IMR-90 (cell line): Measurements from ENCODE around the gene SCN8A. TPM values are rescaled to one million over a fixed set of nuclear protein-coding genes. Genes with fewer than 3 reads are reported as not detected.

Experiments
- ATAC-seq: fragments of 200-7000 bp; cut with Tn5 transposase; 2 replicates; pipeline ENCODE4 v1.9.1; 2020; ENCODE audit warnings: low read depth, mild to moderate bottlenecking, moderate library complexity
- BruUV-seq: library from RNA; stranded (reverse); fragments of 400-500 nt; replicated peaks from 2 replicates; lab custom pipeline; 2021; lab: Mats Ljungman, UMichigan
- CTCF ChIA-PET: fragments of 300-600 bp; formaldehyde crosslinking; extraction: SDS; loops from one replicate; lab custom pipeline; 2021; ENCODE audit warnings: antibody characterized with exemption; lab: Yijun Ruan, JAX
- POLR2A ChIA-PET: fragments of 300-600 bp; sonication (Branson Sonifier 250); formaldehyde crosslinking; loops from one replicate; lab custom pipeline; 2022; ENCODE audit warnings: antibody characterized with exemption; ENCODE audit not compliant: unreplicated experiment; lab: Charles Lee
- DNase-seq: peaks from one replicate; pipeline ENCODE4 v3.0.0; 2013
- H2AFZ ChIP-seq: replicated peaks from 2 replicates; pipeline ENCODE3; 2013; ENCODE audit warnings: low read length, mild to moderate bottlenecking; ENCODE audit not compliant: poor library complexity
- H2AK5ac ChIP-seq: 2 replicates; pipeline ENCODE4 v1.6.1; 2013; ENCODE audit warnings: low read depth, low read length, inconsistent platforms
- H2AK9ac ChIP-seq: replicated peaks from 2 replicates; pipeline ENCODE3; 2013; ENCODE audit warnings: mild to moderate bottlenecking, low read depth, low read length, moderate library complexity; ENCODE audit not compliant: poor library complexity
- H2BK120ac ChIP-seq: 2 replicates; pipeline ENCODE4 v1.6.1; 2013; ENCODE audit warnings: low read depth, low read length, inconsistent platforms
- H2BK15ac ChIP-seq: 3 replicates; pipeline ENCODE4 v1.6.1; 2013; ENCODE audit warnings: low read depth, low read length, inconsistent platforms
- H2BK20ac ChIP-seq: 2 replicates; pipeline ENCODE4 v1.6.1; 2013; ENCODE audit warnings: low read depth, mild to moderate bottlenecking, inconsistent platforms, low read length, moderate library complexity
- H2BK5ac ChIP-seq: 2 replicates; pipeline ENCODE4 v1.6.1; 2013; ENCODE audit warnings: mild to moderate bottlenecking, low read depth, low read length, inconsistent platforms; ENCODE audit not compliant: poor library complexity, severe bottlenecking
- H3K14ac ChIP-seq: replicated peaks from 2 replicates; pipeline ENCODE4 v1.6.1; 2013; ENCODE audit warnings: low read depth, low read length, inconsistent platforms
- H3K18ac ChIP-seq: 2 replicates; pipeline ENCODE4 v1.6.1; 2013; ENCODE audit warnings: low read depth, low read length, control low read depth
- H3K23ac ChIP-seq: 2 replicates; pipeline ENCODE4 v1.6.1; 2013; ENCODE audit warnings: low read depth, low read length, inconsistent platforms
- H3K27ac ChIP-seq: 2 replicates; pipeline ENCODE4 v1.5.1; 2013; ENCODE audit warnings: mild to moderate bottlenecking, control low read depth, low read length; ENCODE audit not compliant: insufficient read depth
- H3K27me3 ChIP-seq: 2 replicates; pipeline ENCODE4 v1.6.1; 2013; ENCODE audit warnings: low read length; ENCODE audit not compliant: control insufficient read depth, insufficient read depth
- H3K36me3 ChIP-seq: 2 replicates; pipeline ENCODE4 v1.6.1; 2013; ENCODE audit warnings: low read length, mixed read lengths; ENCODE audit not compliant: control insufficient read depth, insufficient read depth
- H3K4ac ChIP-seq: 2 replicates; pipeline ENCODE4 v1.6.1; 2013; ENCODE audit warnings: low read depth, low read length, inconsistent platforms
- H3K4me1 ChIP-seq: 2 replicates; pipeline ENCODE4 v1.6.1; 2013; ENCODE audit warnings: low read length, mixed read lengths; ENCODE audit not compliant: control insufficient read depth, insufficient read depth
- H3K4me2 ChIP-seq: 2 replicates; pipeline ENCODE4 v1.6.1; 2013; ENCODE audit warnings: low read depth, mild to moderate bottlenecking, control low read depth, low read length, moderate library complexity
- H3K4me3 ChIP-seq: 2 replicates; pipeline ENCODE4 v1.5.1; 2013; ENCODE audit warnings: low read depth, mild to moderate bottlenecking, control low read depth, low read length, moderate library complexity; ENCODE audit not compliant: insufficient read depth
- H3K56ac ChIP-seq: 2 replicates; pipeline ENCODE4 v1.6.1; 2013; ENCODE audit warnings: low read length, inconsistent platforms; ENCODE audit not compliant: insufficient read depth; ENCODE audit errors: extremely low read depth
- H3K79me1 ChIP-seq, 2 experiments: 2 replicates each; pipeline ENCODE4 v1.6.1; 2013; ENCODE audit warnings: low read length in 2 of 2, inconsistent platforms in 1 of 2, low read depth in 1 of 2
- H3K9ac ChIP-seq: 2 replicates; pipeline ENCODE4 v1.6.1; 2013; ENCODE audit warnings: low read depth, low read length, control low read depth
- H3K9me1 ChIP-seq: 2 replicates; pipeline ENCODE4 v1.6.1; 2013; ENCODE audit warnings: low read length, inconsistent platforms; ENCODE audit not compliant: insufficient read depth
- H3K9me3 ChIP-seq: 2 replicates; pipeline ENCODE4 v1.6.1; 2013; ENCODE audit warnings: low read length; ENCODE audit not compliant: control insufficient read depth, insufficient read depth
- H4K20me1 ChIP-seq: 2 replicates; pipeline ENCODE4 v1.6.1; 2013; ENCODE audit warnings: low read length, inconsistent platforms; ENCODE audit not compliant: insufficient read depth
- H4K5ac ChIP-seq: 2 replicates; pipeline ENCODE4 v1.6.1; 2013; ENCODE audit warnings: mild to moderate bottlenecking, low read depth, low read length, control low read depth
- H4K8ac ChIP-seq, 2 experiments: 2 replicates each; pipeline ENCODE4 v1.6.1; 2013; ENCODE audit warnings: low read depth in 2 of 2, low read length in 2 of 2, control low read depth in 1 of 2, inconsistent platforms in 1 of 2
- H4K91ac ChIP-seq: 2 replicates; pipeline ENCODE4 v1.6.1; 2013; ENCODE audit warnings: low read depth, low read length, inconsistent platforms; ENCODE audit not compliant: insufficient read depth
- BHLHE40 ChIP-seq: fragments of 150-350 bp; IDR thresholded peaks from 2 replicates; pipeline ENCODE4 v1.6.1; 2016; ENCODE audit warnings: mild to moderate bottlenecking, low read depth, low read length
- CEBPB ChIP-seq: IDR thresholded peaks from 2 replicates; pipeline ENCODE4 v1.6.1; 2012; ENCODE audit warnings: low read depth, low read length, improper control_type of control experiment
- CHD1 ChIP-seq: IDR thresholded peaks from 2 replicates; pipeline ENCODE4 v1.6.1; 2012; ENCODE audit warnings: low read depth, low read length, improper control_type of control experiment
- MAZ ChIP-seq: IDR thresholded peaks from 2 replicates; pipeline ENCODE4 v1.6.1; 2012; ENCODE audit warnings: low read depth, mild to moderate bottlenecking, low read length, improper control_type of control experiment, moderate library complexity, borderline replicate concordance
- MXI1 ChIP-seq: IDR thresholded peaks from 2 replicates; pipeline ENCODE4 v1.6.1; 2012; ENCODE audit warnings: low read depth, mild to moderate bottlenecking, low read length, moderate library complexity, borderline replicate concordance
- RCOR1 ChIP-seq: IDR thresholded peaks from 2 replicates; pipeline ENCODE4 v1.6.1; 2012; ENCODE audit warnings: mild to moderate bottlenecking, low read length, improper control_type of control experiment; ENCODE audit not compliant: insufficient replicate concordance
- SMC3 ChIP-seq: fragments of 150-350 bp; IDR thresholded peaks from 2 replicates; pipeline ENCODE4 v1.6.1; 2016; ENCODE audit warnings: low read depth, mild to moderate bottlenecking, antibody characterized with exemption, low read length, moderate library complexity
- WGBS, 2 experiments: methylation state at CpG; one replicate each; pipeline versions ENCODE4 v1.1.5 to v1.1.7; 2013; ENCODE audit warnings: missing lambda C conversion rate in 2 of 2; ENCODE audit not compliant: insufficient read length in 1 of 2; ENCODE audit errors: extremely low coverage in 2 of 2; 5-methylcytosine and 5-hydroxymethylcytosine counted together
- dilution Hi-C: fragments of 300-500 bp; cut with HindIII; formaldehyde crosslinking; loops from one replicate; pipeline ENCODE4 v1.14.3; 2018; ENCODE audit warnings: low sequenced_read_pairs; ENCODE audit not compliant: unreplicated experiment
- in situ Hi-C: fragments of 300-500 bp; cut with MboI; formaldehyde crosslinking; loops from 3 replicates; pipeline ENCODE4 v1.14.3; 2019; ENCODE audit warnings: low sequenced_read_pairs, inconsistent platforms, mixed read lengths
- intact Hi-C: fragments of 100-400 bp; cut with micrococcal nuclease; formaldehyde crosslinking; loops from 2 replicates; pipeline ENCODE4 v1.10.0; 2022
- polyA plus RNA-seq, 3 experiments: library from polyadenylated mRNA; depleted of rRNA; stranded (reverse); fragments of >200 nt; gene quantifications; 2 replicates each; pipeline ENCODE4 v1.2.3, GENCODE V29; 2012; ENCODE audit warnings: low replicate concordance in 1 of 3
- total RNA-seq: library from RNA; depleted of rRNA; stranded (reverse); fragments of >200 nt; gene quantifications from 2 replicates; pipeline ENCODE4 v1.2.3, GENCODE V29; 2012
- TF ChIP-seq, protein P1 (sequence below): conservative IDR thresholded peaks from 2 replicates; pipeline ENCODE4 v1.5.1; 2012; ENCODE audit warnings: mild to moderate bottlenecking, low read depth, low read length, improper control_type of control experiment

The SCN8A gene
- total and polyA plus RNA-seq, 2 of the 4 experiments (the other 2 are of a cell fraction) = 6.9 to 19.7 TPM

DNA sequence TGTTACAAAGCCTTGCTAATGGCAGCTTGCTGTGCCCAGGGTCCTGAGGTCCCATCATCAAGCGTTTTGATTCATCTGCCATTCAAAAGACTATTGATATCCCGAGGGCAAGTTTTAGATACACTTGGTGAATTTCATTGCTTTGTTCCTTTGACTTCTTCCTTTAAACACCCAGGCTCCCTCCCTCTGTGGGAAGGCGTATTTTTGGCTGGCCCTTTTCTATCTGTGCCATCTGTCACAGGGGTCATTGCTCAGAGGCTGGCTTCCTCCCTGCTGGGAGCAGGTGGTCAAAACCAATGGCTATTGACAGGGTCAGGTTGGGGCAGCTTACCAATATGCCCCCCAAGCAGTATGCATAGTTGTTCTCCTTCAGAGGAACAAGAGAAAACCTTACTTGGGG lies 40.0 kb downstream of the SCN8A start:
- no peak overlapping the region for H2BK20ac ChIP-seq
- no peak overlapping the region for H2BK15ac ChIP-seq
- no peaks in the 10 kb centered on the region for H3K9me3 ChIP-seq
- H3K14ac ChIP-seq = no peak overlapping the region
- H4K8ac ChIP-seq = no peak overlapping the region
- ATAC-seq (no peak), DNase-seq (no peak)
- H2BK120ac ChIP-seq = no peak overlapping the region
- intact Hi-C loops = loop anchor here (5.0 kb wide), 1 partner anchor 36 kb away; no protein-coding TSS in a partner anchor
- no peak overlapping the region for H2BK5ac ChIP-seq
- H3K9me1 ChIP-seq = peaks cover 12% of the 10 kb centered on the region
- ChIA-PET CTCF (no interaction called here), POLR2A (no interaction called here)
- no peak overlapping the region for H3K23ac ChIP-seq
- no peak overlapping the region for H3K56ac ChIP-seq
- no peaks in the 10 kb centered on the region for H3K36me3 ChIP-seq
- no peak overlapping the region for H2AFZ ChIP-seq
- TF ChIP-seq CHD1 (no peak), CEBPB (no peak), MAZ (no peak), RCOR1 (no peak), SMC3 (no peak), MXI1 (no peak), BHLHE40 (no peak)
- TF ChIP-seq, protein P1, sequence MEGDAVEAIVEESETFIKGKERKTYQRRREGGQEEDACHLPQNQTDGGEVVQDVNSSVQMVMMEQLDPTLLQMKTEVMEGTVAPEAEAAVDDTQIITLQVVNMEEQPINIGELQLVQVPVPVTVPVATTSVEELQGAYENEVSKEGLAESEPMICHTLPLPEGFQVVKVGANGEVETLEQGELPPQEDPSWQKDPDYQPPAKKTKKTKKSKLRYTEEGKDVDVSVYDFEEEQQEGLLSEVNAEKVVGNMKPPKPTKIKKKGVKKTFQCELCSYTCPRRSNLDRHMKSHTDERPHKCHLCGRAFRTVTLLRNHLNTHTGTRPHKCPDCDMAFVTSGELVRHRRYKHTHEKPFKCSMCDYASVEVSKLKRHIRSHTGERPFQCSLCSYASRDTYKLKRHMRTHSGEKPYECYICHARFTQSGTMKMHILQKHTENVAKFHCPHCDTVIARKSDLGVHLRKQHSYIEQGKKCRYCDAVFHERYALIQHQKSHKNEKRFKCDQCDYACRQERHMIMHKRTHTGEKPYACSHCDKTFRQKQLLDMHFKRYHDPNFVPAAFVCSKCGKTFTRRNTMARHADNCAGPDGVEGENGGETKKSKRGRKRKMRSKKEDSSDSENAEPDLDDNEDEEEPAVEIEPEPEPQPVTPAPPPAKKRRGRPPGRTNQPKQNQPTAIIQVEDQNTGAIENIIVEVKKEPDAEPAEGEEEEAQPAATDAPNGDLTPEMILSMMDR = no peak
- H3K4me1 ChIP-seq = peaks cover 5% of the 10 kb centered on the region; the same call in 1 of the 2 replicates
- H4K20me1 ChIP-seq = peaks cover 17% of the 10 kb centered on the region; the same call in 1 of the 2 replicates
- no peaks in the 10 kb centered on the region for H3K27me3 ChIP-seq
- dilution Hi-C loops = no loop called here
- no peak overlapping the region for H3K27ac ChIP-seq
- H3K4me2 ChIP-seq = no peak overlapping the region
- no peak overlapping the region for H3K18ac ChIP-seq
- no peak overlapping the region for H3K4ac ChIP-seq
- no peak overlapping the region; the same call in 1 of the 2 replicates for H2AK5ac ChIP-seq
- peaks cover 28 to 60% of the 10 kb centered on the region in 2 experiments for H3K79me1 ChIP-seq
- WGBS, 2 experiments = no CpG with 5 or more reads among the region's 3 CpGs
- no peak overlapping the region for H4K5ac ChIP-seq
- H3K4me3 ChIP-seq = no peak overlapping the region
- no peak overlapping the region for H3K9ac ChIP-seq
- no TSS peak for BruUV-seq
- no peak overlapping the region for H4K91ac ChIP-seq
- H2AK9ac ChIP-seq = no peak overlapping the region
- in situ Hi-C loops = no loop called here
